HL-60 (cell line): ENCODE data around the gene OTX1.

Source experiments
- POLR2AphosphoS5 ChIP-seq: IDR thresholded peaks from 2 replicates; pipeline ENCODE4 v1.6.1; 2012; ENCODE audit warnings: low read depth
- TF ChIP-seq, protein P1 (sequence below): IDR thresholded peaks from one replicate; pipeline ENCODE4 v1.5.1; 2011; ENCODE audit warnings: low read length, control low read depth, inconsistent platforms; ENCODE audit not compliant: insufficient read depth
- TF ChIP-seq, protein P2 (sequence below): IDR thresholded peaks from 2 replicates; pipeline ENCODE4 v1.6.1; 2012; ENCODE audit warnings: low read depth; ENCODE audit not compliant: insufficient replicate concordance

- TF ChIP-seq, protein P1, sequence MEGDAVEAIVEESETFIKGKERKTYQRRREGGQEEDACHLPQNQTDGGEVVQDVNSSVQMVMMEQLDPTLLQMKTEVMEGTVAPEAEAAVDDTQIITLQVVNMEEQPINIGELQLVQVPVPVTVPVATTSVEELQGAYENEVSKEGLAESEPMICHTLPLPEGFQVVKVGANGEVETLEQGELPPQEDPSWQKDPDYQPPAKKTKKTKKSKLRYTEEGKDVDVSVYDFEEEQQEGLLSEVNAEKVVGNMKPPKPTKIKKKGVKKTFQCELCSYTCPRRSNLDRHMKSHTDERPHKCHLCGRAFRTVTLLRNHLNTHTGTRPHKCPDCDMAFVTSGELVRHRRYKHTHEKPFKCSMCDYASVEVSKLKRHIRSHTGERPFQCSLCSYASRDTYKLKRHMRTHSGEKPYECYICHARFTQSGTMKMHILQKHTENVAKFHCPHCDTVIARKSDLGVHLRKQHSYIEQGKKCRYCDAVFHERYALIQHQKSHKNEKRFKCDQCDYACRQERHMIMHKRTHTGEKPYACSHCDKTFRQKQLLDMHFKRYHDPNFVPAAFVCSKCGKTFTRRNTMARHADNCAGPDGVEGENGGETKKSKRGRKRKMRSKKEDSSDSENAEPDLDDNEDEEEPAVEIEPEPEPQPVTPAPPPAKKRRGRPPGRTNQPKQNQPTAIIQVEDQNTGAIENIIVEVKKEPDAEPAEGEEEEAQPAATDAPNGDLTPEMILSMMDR, result no peak
- no peak for TF ChIP-seq POLR2AphosphoS5
- TF ChIP-seq, protein P2, sequence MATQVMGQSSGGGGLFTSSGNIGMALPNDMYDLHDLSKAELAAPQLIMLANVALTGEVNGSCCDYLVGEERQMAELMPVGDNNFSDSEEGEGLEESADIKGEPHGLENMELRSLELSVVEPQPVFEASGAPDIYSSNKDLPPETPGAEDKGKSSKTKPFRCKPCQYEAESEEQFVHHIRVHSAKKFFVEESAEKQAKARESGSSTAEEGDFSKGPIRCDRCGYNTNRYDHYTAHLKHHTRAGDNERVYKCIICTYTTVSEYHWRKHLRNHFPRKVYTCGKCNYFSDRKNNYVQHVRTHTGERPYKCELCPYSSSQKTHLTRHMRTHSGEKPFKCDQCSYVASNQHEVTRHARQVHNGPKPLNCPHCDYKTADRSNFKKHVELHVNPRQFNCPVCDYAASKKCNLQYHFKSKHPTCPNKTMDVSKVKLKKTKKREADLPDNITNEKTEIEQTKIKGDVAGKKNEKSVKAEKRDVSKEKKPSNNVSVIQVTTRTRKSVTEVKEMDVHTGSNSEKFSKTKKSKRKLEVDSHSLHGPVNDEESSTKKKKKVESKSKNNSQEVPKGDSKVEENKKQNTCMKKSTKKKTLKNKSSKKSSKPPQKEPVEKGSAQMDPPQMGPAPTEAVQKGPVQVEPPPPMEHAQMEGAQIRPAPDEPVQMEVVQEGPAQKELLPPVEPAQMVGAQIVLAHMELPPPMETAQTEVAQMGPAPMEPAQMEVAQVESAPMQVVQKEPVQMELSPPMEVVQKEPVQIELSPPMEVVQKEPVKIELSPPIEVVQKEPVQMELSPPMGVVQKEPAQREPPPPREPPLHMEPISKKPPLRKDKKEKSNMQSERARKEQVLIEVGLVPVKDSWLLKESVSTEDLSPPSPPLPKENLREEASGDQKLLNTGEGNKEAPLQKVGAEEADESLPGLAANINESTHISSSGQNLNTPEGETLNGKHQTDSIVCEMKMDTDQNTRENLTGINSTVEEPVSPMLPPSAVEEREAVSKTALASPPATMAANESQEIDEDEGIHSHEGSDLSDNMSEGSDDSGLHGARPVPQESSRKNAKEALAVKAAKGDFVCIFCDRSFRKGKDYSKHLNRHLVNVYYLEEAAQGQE, result no peak
These were observed 2.1 kb upstream of the OTX1 start for GRCh38 chr2:63048367-63049171.
